D721Med (cell line): ENCODE data around the gene INSM2.

Experiments used
- DNase-seq: peaks from one replicate; pipeline ENCODE4 v3.0.0; 2011; ENCODE audit warnings: low spot score; ENCODE audit not compliant: insufficient read length
- FAIRE-seq: peaks from 2 replicates; lab custom pipeline; 2011; peaks lifted over from hg19 to GRCh38; lab: Jason Lieb, UNC
- CTCF ChIP-seq: IDR thresholded peaks from 2 replicates; pipeline ENCODE4 v1.5.1; 2012; ENCODE audit warnings: mild to moderate bottlenecking, control low read depth; ENCODE audit not compliant: insufficient read depth; ENCODE audit errors: missing control alignments

Gene INSM2

GRCh38 chr14:35533357-35534207 is at the start of gene INSM2:
Gene INSM2, plus strand, starts transcription at chr14:35534164. Its CDS starts 89 bp downstream, at chr14:35534253.
- TF ChIP-seq CTCF = no peak
- peak; percentile 32 for DNase-seq
- no peak for FAIRE-seq

- FAIRE-seq (no peak), DNase-seq (no peak)
- no peak for TF ChIP-seq CTCF
Measured at GRCh38 chr14:35492569-35493014, 41.4 kb upstream of the INSM2 start.

- DNase-seq = no peak
- no peak for FAIRE-seq
- no peak for TF ChIP-seq CTCF
Measured at GRCh38 chr14:35495278-35495677, 38.7 kb upstream of the INSM2 start.

GRCh38 chr14:35499180-35499579 is 34.8 kb upstream of the INSM2 start:
- DNase-seq (no peak), FAIRE-seq (no peak)
- TF ChIP-seq CTCF = no peak

- no peak for DNase-seq
- no peak for TF ChIP-seq CTCF
- no peak for FAIRE-seq
Measured at GRCh38 chr14:35503646-35504045, 30.3 kb upstream of the INSM2 start.

- TF ChIP-seq CTCF = no peak
- FAIRE-seq (peak; percentile 85), DNase-seq (no peak)
Measured at GRCh38 chr14:35504260-35504659, 29.7 kb upstream of the INSM2 start.

- DNase-seq = no peak
- FAIRE-seq = no peak
- no peak for TF ChIP-seq CTCF
Measured at GRCh38 chr14:35506461-35506860, 27.5 kb upstream of the INSM2 start.
